Activated CD4-positive, alpha-beta memory T cell treated with anti-CD3 and anti-CD28 coated beads, Interleukin-2, amount 10 ng/mL, durations not matched to agents 7 days and 5 days (primary cell): ENCODE results near the gene SH3RF3. TPM values are rescaled to one million over a fixed set of nuclear protein-coding genes. Genes with fewer than 3 reads are reported as not detected.

ENCODE experiments used
- CTCF ChIA-PET: fragments of 350-600 bp; sonication (Branson Sonifier 250); formaldehyde crosslinking; loops from one replicate; lab custom pipeline; 2021; ENCODE audit warnings: antibody characterized with exemption, inconsistent platforms; lab: Charles Lee
- POLR2A ChIA-PET: fragments of 350-600 bp; sonication (Branson Sonifier 250); formaldehyde crosslinking; loops from one replicate; lab custom pipeline; 2021; ENCODE audit warnings: antibody characterized with exemption; lab: Charles Lee
- DNase-seq: peaks from one replicate; pipeline ENCODE4 v3.0.0-alpha.2; 2020
- H3K27ac Mint-ChIP-seq: one replicate; pipeline ENCODE4 v1.8.0; 2021; ENCODE audit warnings: mild to moderate bottlenecking, mixed read lengths
- H3K27me3 Mint-ChIP-seq: one replicate; pipeline ENCODE4 v1.8.0; 2021; ENCODE audit warnings: mixed read lengths
- H3K36me3 Mint-ChIP-seq: one replicate; pipeline ENCODE4 v1.8.0; 2021; ENCODE audit warnings: low read depth, mixed read lengths
- H3K4me1 Mint-ChIP-seq: one replicate; pipeline ENCODE4 v1.8.0; 2021; ENCODE audit warnings: mixed read lengths
- H3K4me3 Mint-ChIP-seq: one replicate; pipeline ENCODE4 v1.8.0; 2021; ENCODE audit warnings: mild to moderate bottlenecking, mixed read lengths
- H3K9me3 Mint-ChIP-seq: one replicate; pipeline ENCODE4 v1.8.0; 2021; ENCODE audit warnings: mixed read lengths
- total RNA-seq, 2 experiments: library from RNA; stranded (reverse); gene quantifications; one replicate each; pipeline ENCODE4 v1.2.3, GENCODE V29; 2021

The SH3RF3 gene
- total RNA-seq, 2 experiments from 2014 or later, result 0.23 to 0.45 TPM

DNA sequence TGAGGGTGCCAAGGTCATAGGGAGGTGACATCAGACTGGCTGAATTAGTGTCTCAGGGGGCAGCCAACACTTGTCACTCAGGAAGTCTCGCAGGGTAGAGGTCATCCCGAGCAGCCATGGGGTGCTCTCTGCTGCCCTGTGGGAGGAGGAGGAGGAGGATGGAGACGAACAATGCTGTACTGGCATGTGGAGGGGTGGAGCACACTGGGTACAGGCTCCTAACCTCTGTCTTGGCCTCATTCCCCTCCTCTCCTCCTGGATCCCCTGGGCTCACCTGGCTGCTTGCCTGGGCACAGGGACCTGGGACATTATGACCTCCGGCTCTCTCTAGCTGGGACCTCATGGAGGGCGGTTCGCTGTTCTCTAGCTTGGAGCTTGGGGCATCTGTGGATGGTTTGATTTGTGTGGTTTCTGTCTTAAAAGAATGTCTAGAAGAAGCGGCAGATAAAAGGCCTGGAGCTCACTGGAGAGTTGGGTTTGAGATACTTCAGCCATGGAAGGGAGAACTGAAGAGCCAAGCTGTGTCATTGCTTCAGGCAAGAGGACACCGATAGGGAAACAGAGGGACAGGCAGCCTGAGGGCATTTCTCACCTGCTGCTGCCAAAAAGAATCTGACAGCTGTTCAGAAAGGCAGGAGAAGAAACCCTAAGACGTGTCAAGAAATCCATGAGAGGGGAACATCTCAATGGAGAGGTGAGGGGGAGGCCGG is 351.6 kb downstream of the SH3RF3 start:
- H3K4me3 Mint-ChIP-seq, result no peak overlapping the region
- DNase-seq, result no peak
- peaks cover 5% of the 10 kb centered on the region for H3K4me1 Mint-ChIP-seq
- ChIA-PET CTCF (no interaction called here), POLR2A (no interaction called here)
- H3K27me3 Mint-ChIP-seq, result peaks cover 18% of the 10 kb centered on the region
- no peaks in the 10 kb centered on the region for H3K9me3 Mint-ChIP-seq
- H3K27ac Mint-ChIP-seq, result no peak overlapping the region
- no peaks in the 10 kb centered on the region for H3K36me3 Mint-ChIP-seq

DNA sequence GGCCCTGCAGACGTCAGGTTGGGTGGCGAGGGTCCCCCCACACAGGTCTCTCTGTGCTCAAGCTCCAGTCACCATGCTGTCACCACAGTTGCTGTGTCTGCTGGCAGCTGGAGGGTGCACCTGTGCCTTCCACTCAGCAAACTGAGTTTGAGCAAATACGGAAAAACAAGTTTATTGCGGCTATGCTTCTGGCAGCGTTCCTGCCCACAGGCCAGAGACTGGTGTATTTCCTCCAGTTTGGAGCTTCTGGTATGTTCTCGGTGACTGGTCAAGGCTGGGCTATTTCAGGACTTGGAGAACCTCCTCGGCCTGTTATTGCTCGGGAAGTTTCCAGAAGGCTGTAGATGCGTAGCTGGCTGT is 352.2 kb downstream of the SH3RF3 start:
- no peaks in the 10 kb centered on the region for H3K4me1 Mint-ChIP-seq
- peaks cover 19% of the 10 kb centered on the region for H3K27me3 Mint-ChIP-seq
- no peak overlapping the region for H3K27ac Mint-ChIP-seq
- ChIA-PET POLR2A (no interaction called here), CTCF (no interaction called here)
- no peaks in the 10 kb centered on the region for H3K36me3 Mint-ChIP-seq
- H3K4me3 Mint-ChIP-seq, result no peak overlapping the region
- no peak for DNase-seq
- H3K9me3 Mint-ChIP-seq, result no peaks in the 10 kb centered on the region

DNA sequence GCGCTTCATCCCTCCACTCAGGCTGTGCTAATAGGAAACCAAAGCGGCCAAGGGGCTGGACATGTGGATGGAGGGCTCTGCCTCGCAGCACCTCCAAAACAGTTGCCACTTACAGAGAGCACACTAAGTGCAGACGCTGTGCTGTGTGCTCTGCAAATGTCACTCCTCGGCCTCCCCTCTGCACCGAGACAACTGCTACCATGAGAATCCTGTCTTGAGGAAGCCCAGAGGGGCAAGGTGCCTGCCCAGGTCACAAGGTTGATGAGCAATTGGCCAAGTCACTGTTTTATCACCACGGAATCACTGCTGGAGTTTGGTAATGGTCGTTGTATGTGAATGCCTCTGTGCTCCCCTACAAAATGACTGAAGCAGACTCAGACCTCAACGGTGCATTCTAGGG is 352.6 kb downstream of the SH3RF3 start:
- Mint-ChIP-seq H3K27me3 (peaks cover 19% of the 10 kb centered on the region), H3K4me3 (no peak overlapping the region), H3K4me1 (no peaks in the 10 kb centered on the region), H3K36me3 (no peaks in the 10 kb centered on the region), H3K9me3 (no peaks in the 10 kb centered on the region), H3K27ac (no peak overlapping the region)
- ChIA-PET CTCF (no interaction called here), POLR2A (no interaction called here)
- no peak for DNase-seq

DNA sequence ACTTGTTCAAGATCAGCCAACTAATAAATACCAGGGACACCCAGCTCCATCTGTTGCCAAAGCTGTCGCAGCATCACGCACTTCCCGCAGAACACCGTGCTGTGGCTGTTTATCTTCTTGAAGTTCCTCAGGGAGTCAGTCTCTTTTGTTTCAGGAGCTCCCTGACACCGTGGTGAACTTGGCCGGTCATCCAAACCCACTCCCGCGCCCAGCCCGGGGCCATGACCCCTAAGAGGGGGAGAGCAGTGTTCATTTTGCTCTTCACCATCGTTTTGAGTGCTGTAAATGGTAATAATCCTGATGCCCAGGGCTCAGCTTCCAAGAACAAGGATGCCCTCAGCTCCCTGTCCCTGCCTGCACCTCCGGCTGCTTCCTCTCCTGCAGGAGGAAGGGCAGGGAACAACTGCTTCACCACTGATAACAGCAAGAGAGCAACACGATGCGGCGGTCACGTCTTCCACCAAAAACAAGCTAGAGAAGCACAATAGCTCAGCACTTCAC is 353.4 kb downstream of the SH3RF3 start:
- no peaks in the 10 kb centered on the region for H3K36me3 Mint-ChIP-seq
- H3K4me1 Mint-ChIP-seq, result no peaks in the 10 kb centered on the region
- no peak overlapping the region for H3K27ac Mint-ChIP-seq
- H3K4me3 Mint-ChIP-seq, result no peak overlapping the region
- CTCF ChIA-PET, result no interaction called here
- H3K27me3 Mint-ChIP-seq, result peaks cover 20% of the 10 kb centered on the region
- DNase-seq, result no peak
- no peaks in the 10 kb centered on the region for H3K9me3 Mint-ChIP-seq
- POLR2A ChIA-PET, result no interaction called here

DNA sequence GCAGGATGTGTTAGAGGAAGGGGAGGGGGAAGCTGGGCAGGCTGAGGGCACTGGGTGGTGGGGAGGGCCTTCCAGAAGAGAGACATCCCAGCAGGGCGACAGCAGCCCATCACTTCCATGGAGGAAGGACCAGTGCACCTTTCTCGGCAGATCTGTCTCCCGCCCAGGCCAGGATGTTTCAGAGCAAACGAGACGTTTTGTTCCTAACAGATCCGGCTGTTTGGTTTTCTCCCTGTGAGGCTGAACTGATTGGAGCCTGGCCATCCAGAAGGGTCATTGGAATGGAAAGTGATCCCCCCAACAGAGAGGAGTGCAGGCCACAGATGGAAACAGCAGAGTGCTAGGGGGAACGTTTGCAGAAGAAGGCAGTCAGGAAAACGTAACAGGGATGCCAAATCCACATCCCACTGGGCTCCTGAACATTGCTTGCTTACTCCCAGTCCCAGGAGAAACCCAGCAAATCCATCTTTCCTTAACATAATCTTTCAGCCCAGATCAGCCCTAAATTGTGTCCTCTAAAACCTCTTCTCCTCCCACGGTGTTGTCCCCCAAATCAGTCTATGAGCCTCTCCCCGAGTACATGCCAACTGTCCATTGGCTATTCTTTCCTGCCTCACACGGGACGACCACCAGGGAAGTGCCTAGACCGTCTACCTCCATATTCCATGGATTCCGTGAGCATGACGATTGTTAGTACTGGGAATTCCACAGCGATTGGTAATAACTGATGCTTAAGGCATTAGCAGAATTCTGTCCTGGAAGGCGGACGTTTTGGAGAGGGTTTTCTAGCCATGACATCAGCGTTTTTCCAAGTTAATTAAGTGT is 357.9 kb downstream of the SH3RF3 start:
- no peaks in the 10 kb centered on the region for H3K9me3 Mint-ChIP-seq
- H3K4me3 Mint-ChIP-seq, result no peak overlapping the region
- ChIA-PET CTCF (no interaction called here), POLR2A (no interaction called here)
- H3K4me1 Mint-ChIP-seq, result no peaks in the 10 kb centered on the region
- no peak for DNase-seq
- peaks cover 14% of the 10 kb centered on the region for H3K27me3 Mint-ChIP-seq
- H3K27ac Mint-ChIP-seq, result no peak overlapping the region
- H3K36me3 Mint-ChIP-seq, result no peaks in the 10 kb centered on the region

DNA sequence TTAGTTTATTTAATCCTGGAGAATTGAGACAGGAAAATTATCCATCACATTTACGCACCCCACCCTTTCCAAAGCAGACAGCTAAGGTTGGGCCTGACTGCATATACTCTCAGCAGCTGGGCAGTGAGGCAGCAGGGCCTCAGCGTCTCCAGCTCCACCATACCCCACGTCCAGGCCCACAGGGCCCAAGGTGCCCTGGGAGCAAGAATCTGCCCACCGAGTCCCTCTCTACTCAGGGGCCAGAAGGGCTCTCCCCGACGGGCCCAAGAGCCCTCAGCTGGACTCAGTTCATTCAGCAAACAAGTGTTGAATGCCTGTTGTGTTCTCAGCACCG is 358.5 kb downstream of the SH3RF3 start:
- no peaks in the 10 kb centered on the region for H3K4me1 Mint-ChIP-seq
- DNase-seq, result no peak
- H3K4me3 Mint-ChIP-seq, result no peak overlapping the region
- H3K27me3 Mint-ChIP-seq, result peaks cover 14% of the 10 kb centered on the region
- no peaks in the 10 kb centered on the region for H3K9me3 Mint-ChIP-seq
- ChIA-PET POLR2A (no interaction called here), CTCF (no interaction called here)
- no peaks in the 10 kb centered on the region for H3K36me3 Mint-ChIP-seq
- H3K27ac Mint-ChIP-seq, result no peak overlapping the region

DNA sequence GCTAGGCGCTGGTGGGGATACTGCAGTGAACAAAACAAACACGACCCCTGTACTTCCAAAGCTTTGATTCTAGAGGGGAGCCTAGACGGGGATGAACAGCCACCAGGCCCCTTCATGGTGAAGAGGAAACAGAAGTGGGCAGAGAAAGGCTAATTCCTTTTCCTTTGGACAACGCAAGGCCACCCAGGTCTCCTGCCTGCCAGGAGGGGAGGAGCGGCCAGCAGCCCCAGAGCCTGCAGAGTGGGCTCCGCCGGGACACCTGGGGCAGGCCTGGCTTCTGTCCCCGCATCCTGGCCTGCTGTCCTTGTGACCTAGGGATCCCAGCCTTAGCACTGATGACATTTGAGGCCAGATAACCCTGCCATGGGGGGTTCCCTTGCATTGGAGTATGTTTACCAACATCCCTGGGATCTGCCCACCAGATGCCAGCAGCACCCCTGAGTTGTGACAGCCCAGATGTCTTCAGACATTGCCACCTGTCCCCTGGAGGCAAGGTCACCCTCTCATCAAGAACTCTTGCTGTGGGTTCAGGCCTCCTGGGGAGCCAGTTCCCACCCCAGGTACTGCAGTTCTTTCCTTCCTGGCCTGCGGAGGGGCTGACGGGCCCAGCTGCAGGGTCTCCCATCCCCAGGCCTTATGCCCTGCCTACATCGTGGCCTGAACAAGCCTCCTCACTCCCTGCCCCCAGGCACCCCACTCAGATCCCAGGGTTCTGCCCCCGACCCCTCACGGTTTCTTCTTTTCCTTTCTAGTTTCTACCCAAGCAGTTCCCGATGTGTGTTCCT is 359.1 kb downstream of the SH3RF3 start:
- H3K36me3 Mint-ChIP-seq, result no peaks in the 10 kb centered on the region
- H3K4me1 Mint-ChIP-seq, result no peaks in the 10 kb centered on the region
- no peaks in the 10 kb centered on the region for H3K9me3 Mint-ChIP-seq
- peaks cover 9% of the 10 kb centered on the region for H3K27me3 Mint-ChIP-seq
- POLR2A ChIA-PET, result no interaction called here
- no peak overlapping the region for H3K4me3 Mint-ChIP-seq
- CTCF ChIA-PET, result no interaction called here
- DNase-seq, result no peak
- H3K27ac Mint-ChIP-seq, result no peak overlapping the region

DNA sequence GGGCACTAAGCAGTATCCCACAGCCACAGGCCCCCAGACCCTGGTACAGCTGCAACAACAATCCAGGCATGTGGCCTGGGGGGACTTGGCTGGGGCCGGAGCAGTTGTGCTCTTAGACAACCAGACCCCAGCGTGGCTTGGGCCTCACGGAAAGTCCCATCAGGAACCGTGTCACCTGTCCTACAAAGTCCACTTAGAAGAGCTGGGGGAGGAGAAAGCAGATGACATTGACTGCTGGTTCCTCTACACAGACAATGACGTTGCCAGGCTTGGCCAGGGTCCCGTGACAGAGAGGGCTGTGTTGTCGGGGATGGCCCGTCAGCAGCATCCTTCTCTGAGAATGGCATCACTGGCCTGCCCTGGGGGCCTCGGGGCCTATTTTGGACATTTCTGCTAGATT is 360.3 kb downstream of the SH3RF3 start:
- CTCF ChIA-PET, result no interaction called here
- Mint-ChIP-seq H3K9me3 (no peaks in the 10 kb centered on the region), H3K27ac (no peak overlapping the region), H3K27me3 (peaks cover 9% of the 10 kb centered on the region), H3K4me3 (no peak overlapping the region), H3K4me1 (no peaks in the 10 kb centered on the region), H3K36me3 (no peaks in the 10 kb centered on the region)
- DNase-seq, result no peak
- POLR2A ChIA-PET, result no interaction called here

DNA sequence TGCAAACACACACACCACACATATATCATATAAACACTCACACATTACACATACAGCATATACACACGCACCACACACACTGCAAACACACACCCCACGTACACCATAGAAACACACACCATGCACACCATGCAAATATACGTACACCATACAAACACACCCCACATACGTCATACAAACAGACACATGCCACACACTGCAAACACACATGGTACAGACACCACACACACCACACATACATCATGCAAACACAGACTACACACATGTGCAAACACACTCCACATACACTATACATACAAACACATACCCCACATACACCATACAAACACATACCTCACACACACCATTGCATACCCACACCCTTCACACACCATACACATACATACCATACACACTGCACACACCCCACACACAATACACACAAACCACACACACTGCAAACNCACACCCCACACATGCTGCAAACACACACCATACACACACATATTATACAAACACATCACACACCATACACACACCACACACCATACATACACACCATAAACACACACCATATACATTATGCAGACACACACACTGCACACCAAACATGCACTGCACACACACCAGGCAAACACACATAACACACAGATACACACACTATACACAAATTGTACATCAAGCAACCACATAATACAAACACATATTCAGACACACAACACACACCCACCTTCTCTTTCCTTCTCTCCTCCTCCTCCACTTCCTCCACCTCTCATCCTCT is 364.4 kb downstream of the SH3RF3 start:
- Mint-ChIP-seq H3K27me3 (no peaks in the 10 kb centered on the region), H3K9me3 (no peaks in the 10 kb centered on the region), H3K4me1 (no peaks in the 10 kb centered on the region), H3K4me3 (no peak overlapping the region), H3K36me3 (no peaks in the 10 kb centered on the region), H3K27ac (no peak overlapping the region)
- ChIA-PET POLR2A (no interaction called here), CTCF (no interaction called here)
- DNase-seq, result no peak

DNA sequence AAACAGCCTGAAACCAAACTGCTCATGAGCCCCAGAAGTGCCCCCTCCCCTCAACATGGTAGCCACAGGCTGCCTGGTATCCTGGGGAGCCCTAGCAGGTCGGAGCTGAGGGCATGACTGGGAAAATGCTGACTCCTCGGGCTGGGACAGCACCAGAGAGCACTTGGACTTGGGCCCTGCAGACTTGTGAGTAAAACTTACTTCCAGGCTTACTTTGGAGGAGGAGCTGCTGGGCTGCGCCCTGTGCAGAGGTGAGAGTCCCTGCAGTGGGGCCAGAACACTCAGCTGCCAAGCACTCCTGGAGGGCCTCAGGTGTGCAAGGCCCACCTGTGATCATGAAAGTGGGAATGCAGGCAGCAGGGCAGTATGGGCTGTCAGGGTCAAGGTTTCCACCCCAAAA is 365.3 kb downstream of the SH3RF3 start:
- Mint-ChIP-seq H3K36me3 (no peaks in the 10 kb centered on the region), H3K9me3 (no peaks in the 10 kb centered on the region), H3K27me3 (no peaks in the 10 kb centered on the region), H3K27ac (no peak overlapping the region), H3K4me3 (no peak overlapping the region), H3K4me1 (no peaks in the 10 kb centered on the region)
- CTCF ChIA-PET, result no interaction called here
- no peak for DNase-seq
- POLR2A ChIA-PET, result no interaction called here

DNA sequence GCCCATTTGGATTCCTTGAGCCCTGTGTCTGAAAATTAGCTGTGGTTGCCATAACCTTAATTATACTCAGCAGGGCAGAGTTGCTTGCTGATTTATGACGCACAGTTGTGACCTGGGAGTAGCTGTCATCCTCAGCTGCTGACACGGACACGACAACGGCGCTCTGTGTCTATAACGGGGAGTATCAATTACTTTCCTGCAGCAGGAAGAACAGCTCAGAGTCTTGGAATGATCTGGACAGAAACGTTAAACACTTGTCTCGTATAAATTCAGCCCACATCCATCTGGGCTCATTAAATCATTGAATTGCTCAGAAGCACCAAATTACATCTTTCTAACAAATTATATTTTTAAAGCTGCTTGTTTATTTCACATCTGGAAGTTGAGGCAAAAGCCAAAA is 368.5 kb downstream of the SH3RF3 start:
- Mint-ChIP-seq H3K4me1 (no peaks in the 10 kb centered on the region), H3K27me3 (peaks cover 3% of the 10 kb centered on the region), H3K4me3 (no peak overlapping the region), H3K9me3 (no peaks in the 10 kb centered on the region), H3K36me3 (no peaks in the 10 kb centered on the region), H3K27ac (no peak overlapping the region)
- no peak for DNase-seq
- ChIA-PET POLR2A (no interaction called here), CTCF (no interaction called here)

DNA sequence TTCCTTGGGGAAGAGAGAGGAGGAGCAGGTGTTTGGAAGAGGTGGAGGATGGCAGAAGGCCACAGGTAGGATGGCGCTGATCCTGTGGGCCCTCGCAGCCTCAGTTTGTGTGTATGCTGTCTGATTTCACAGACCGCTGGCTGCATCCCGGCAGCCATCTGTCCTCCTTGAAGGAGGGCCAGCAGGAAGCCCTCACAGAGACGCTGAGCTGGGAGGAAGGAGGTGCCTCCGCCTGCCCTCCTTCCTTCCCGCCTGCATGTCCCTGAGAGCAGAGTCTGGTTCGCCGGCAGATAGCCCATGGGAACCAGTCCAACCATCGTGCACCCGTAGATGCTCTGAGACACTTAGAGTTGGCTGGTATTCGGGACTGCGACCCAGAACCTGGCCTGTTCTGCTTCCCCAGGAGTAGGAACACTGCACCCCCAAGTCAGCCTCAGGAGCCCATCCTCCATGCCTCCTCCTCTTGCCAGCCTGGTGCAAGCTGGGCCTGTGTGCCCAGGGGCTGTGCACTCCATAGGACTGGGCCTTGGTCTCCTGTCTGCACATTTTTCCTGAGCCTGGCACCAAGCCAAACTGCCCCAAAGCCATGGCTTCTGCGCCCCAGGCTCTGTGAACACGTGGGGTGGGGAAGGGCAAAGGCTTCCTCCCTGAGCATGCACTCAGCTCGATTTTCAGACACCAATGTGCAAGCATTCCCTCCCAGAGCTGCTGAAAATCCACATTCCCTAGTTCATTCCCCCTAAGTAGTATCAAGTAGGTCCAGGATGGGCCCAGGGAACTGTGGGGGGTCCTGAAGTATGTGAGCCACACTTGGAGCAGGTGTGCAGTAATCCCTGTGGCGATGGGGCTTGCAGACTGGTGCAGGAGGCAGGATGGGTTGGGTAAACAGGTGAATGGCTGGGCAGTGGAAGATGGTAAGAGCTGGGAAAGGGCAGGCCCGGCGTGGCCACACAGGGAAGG is 369.2 kb downstream of the SH3RF3 start:
- no peak for DNase-seq
- H3K4me3 Mint-ChIP-seq, result no peak overlapping the region
- H3K9me3 Mint-ChIP-seq, result no peaks in the 10 kb centered on the region
- H3K27me3 Mint-ChIP-seq, result peaks cover 4% of the 10 kb centered on the region
- H3K27ac Mint-ChIP-seq, result no peak overlapping the region
- ChIA-PET CTCF (interaction anchor here (1.9 kb wide), 1 partner anchor 12 kb away, joined by 5 read pairs; no protein-coding TSS in a partner anchor), POLR2A (no interaction called here)
- H3K4me1 Mint-ChIP-seq, result no peaks in the 10 kb centered on the region
- H3K36me3 Mint-ChIP-seq, result no peaks in the 10 kb centered on the region
